DMS53 treated with DMSO at 0.1 percent for 48 hours (cell line): Measurements from ENCODE around the gene RGS7.
"Not testable (repeated sequence)": the region's sequence is repeated elsewhere in the genome, so short reads cannot be mapped to it uniquely, and the experiment has no call there.

ENCODE experiments used
- DNase-seq: peaks from one replicate; lab custom pipeline; 2025; ENCODE audit not compliant: unreplicated experiment; lab: John Stamatoyannopoulos, UW

Gene RGS7

DNA sequence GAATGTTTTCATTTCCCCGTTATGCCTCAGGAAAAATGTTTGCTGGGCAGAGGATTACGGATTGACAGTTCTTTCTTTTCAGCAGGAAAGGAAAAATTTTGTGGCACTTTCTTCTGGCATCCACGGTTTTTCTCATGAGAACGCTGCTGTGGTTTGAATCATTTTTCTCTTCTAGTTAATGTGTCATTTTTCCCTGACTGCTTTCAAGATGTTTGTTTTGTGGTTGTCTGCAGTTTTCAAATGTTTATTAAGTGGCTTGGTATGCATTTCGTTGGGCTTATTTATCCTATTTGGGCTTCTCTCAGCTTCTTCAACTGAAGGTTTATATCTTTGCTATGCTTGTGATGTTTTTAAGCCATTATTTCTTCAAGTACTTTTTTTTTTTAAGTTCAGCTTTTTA is 359.0 kb downstream of the RGS7 start:
- DNase-seq, result no peak

DNA sequence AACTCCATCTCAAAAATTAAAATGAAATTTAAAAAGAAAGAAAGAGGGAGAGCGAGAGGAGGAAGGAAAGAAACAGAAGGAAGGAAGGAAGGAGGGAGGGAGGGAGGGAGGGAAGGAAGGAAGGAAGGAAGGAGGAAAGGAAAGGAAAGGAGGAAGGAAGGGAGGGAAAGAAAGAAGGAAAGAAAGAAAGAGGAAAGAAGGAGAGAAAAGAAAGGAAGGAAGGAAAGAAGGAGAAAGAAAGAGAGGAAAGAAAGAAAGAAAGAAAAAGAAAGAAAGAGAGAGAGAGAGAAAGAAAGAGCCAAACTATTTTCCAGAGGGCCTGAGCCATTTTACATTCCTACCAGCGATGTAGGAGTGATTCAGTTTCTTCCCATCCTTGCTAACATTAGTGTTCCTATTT is 364.0 kb downstream of the RGS7 start:
- DNase-seq, result no peak

DNA sequence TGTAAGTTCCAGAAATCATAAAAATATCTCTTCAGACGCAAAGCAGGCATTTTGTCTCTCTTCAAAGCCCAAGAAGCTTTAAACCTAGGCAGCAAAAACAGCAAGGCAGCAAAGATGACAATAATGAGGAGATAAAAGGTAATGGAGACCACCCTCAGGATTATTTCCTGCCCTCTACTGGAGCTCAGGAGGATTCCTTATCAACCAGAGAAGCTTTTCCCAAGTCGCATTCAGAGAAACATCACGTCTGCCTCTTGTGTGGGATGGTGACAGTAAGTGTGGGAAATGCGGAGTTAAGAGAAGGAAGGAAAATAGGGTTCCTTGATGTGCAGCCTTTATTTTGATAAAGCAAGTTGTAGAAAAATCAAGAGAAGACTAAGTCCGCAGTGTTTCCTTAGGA is 365.8 kb downstream of the RGS7 start:
- DNase-seq, result no peak

DNA sequence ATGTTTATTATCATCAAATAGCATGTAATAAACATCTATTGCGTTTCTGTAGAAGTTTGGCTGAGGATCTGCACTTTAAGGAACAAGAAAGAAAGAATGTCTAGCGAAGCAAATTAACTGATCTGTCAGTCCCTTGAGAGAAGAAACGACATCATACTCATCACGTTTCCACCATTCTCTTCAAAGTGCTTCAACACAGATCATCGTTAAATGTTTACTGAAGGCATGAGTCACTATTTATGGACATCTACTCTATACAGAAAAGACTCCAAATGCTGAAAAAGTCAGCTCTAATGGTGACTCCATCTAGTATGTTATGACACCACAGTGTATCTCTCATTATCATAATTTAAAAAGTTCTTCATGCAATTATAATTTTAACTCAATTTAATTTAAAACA is 369.1 kb downstream of the RGS7 start:
- DNase-seq, result peak; percentile 93

DNA sequence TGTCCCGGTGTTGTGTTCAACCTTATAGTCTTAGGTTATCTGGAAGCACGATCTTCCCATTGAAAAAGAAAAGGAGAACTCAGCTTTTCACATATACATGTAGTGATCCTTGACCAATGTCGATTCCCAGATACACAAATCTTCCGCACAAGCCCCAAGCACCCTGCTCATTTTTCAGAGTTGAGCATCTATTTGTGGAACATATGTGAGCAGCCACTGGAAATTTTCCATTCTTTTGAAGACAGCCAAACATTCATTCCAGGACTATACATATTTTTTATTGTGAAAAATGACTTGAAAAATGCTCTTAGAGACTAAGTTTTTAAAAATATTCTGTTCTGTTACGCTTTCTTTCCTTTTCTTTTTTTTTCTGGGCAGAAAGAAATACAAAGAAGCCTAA is 371.9 kb downstream of the RGS7 start:
- no peak for DNase-seq

DNA sequence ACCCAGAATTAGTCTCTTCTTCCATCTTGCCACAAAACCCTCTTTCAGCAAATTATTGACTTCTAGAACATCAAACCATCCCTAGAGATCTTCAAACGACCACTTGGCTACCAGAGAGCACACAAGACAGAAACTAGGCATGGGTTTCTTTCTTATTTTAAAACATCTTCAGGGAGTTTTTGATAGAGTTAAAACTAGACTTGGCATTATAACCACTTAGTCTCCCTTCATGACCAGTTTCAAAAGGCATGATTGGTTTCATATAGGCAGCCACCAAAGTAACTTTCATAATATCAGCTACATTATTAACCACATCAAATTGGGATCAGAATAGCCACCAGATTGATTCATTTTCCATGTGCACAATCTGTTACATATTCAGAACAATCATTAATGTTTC is 376.7 kb downstream of the RGS7 start:
- DNase-seq, result no peak

DNA sequence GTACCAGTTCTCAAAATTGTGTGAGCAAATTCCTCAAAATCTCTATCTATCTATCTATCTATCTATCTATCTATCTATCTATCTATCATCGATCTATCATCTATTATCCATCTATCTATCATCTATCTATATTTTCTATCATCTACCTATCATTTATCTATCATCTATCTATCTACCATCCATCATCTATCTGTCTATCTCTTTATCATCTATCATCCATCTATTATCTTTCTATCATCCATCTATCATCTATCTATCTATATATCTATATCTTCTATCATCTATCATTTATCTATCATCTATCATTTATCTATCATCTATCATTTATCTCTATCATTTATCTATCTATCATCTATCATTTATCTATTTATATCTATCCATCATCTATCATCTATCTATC is 380.3 kb downstream of the RGS7 start:
- DNase-seq, result no peak

DNA sequence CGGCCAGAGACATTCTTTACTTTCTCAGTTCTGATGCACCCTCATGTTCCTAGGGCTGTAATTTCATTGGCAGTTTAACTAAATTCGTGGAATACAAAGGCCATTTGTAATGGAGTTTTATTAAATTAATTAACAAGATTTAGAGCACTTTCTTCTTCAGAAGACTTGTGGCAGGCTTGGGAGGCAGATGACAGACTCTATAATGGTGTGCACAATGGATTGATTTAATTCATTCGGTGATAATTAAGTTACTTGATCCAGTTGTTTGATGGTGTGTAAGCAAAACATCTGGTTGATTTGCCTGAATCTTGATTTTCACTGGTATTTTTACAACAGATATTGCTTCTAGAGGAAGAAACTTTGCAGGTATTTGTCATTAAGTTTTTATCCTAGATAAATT is 383.1 kb downstream of the RGS7 start:
- no peak for DNase-seq

DNA sequence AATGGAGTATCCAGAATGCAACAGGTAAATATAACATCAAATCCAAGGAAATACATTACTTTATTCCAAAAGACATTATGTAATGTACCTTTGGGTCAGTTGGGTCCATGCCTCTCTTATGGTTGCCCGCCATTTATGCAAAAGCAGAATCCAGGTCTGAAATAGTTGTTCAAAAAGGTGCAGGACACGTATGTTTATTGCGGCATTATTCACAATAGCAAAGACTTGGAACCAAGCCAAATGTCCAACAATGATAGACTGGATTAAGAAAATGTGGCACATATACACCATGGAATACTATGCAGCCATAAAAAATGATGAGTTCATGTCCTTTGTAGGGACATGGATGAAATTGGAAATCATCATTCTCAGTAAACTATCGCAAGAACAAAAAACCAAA is 384.9 kb downstream of the RGS7 start:
- not testable (repeated sequence) for DNase-seq

DNA sequence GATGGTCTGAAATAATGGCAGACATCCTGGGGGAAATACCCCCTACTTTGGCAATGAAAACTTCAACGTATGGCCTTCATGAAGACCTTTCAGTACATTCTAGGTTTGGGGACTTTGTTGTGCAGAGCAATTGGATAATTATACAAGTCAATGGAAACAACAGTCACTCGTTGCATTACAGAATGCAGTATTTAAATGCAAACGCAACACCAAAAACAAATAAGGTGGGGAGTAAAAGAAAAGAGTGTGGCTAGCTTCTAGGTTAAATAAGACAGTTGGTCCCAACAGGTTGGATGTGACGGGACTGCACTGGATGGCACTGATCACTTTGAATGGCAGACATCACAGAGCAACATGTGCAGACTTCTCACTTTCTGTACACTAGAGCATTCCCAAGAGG is 386.8 kb downstream of the RGS7 start:
- DNase-seq, result no peak

DNA sequence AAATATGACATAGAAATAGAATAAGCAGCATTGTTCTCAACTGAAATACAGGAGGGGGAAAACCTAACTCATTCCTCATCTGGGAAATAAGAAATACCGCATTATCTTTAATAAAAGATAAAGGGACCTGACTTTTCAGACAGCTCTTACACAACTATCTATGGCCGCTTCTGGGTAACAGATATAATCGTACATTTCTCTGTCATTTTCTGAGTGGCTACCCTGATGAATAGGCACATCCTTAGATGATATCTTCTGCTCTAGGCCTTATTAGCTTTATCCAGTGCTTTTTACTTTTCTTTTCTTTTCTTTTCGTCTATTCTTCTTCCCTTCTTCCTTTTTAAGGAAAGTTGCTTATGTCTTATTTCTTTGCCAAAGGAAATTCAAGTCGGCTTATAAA is 388.1 kb downstream of the RGS7 start:
- no peak for DNase-seq

DNA sequence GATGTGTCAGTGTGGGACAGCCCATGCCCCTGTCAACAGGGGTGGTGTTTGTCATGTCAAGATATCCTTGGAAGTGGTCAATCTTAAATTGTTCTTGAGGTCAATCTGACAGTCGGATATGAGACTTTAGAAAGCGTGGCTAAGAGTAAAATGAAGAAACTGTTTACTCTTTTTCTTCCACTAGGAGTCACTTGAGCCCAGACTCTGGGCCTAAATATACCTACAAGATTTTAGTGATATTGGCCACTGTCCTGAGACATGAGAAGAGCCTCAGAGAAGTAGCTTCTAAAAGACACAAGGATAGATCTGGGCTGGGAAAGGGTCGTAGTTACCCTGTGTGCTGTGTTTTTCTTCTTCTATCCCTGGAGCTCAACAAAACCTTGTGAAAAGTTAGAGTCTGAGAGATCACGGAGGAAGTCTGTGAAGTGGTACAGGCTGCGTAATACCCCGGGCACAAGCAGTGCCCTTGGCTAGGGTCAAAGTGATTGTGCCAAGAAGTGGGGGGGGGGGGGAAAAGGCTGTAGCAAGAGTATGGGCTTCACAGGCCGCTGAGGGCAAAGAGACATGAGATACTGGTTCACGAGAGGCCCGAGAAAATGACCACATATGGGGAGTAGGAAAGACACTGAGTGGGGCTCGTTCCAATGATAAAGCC is 389.8 kb downstream of the RGS7 start:
- no peak for DNase-seq

DNA sequence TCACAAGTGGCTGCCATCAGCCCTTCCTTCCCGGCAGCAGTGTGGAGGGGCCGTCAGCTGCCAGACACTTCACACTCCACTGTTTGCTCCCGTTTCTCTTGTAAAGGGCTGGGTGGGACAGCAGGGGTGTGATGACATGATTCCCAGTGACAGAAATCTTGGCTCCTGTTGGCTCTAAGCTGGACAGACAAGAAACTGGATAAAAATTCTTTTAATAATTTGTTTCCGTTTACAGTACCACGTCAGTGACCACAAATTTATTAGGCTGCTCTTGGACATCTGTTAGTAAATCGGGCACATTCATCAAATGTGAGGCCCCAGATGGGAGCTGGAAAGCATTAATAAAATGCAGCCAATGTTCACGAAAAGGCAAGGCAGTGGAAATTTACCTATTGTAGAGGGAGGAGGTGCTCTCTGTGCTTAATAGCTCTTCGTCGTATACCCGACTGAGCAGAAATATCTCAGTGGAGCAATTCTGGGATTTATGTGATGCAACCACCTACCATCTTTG is 391.4 kb downstream of the RGS7 start:
- DNase-seq, result no peak

DNA sequence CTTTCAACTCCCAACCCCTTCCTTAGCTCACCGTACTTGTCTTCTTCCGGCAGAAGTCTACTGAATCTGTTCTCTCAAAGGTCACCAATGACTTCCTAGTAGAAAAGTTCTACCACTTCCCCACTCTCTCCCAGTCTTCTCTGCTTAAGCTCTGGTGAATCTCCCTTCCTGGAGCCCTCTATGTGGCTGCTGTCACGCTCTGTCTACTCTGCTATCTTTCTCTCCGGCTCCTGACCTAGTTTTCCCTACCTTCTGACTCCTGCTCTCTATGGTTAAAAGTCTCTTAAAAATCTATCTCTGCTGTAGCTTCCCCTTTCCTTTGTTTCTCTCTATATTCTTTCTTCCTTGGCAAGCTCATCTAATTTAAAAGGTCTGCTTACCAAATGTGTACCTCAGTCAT is 394.9 kb downstream of the RGS7 start:
- no peak for DNase-seq

DNA sequence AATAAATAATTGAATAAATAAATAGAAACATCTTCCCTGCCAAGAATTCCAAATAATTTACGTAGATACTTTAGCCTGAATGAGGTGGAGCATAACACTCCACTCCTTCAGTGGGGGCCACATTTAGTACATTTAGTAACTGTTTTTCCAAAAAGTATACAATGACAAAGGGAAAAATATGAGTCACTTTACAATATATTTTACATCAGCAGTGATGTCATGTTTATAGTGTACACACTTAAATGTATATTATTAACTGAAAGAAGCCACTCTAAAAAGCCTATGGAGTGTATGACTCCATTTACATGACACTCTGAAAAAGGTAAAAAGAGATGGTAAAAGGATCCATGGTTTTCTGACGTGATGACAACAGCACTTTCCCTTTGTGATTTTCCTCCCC is 400.6 kb downstream of the RGS7 start:
- DNase-seq, result no peak

DNA sequence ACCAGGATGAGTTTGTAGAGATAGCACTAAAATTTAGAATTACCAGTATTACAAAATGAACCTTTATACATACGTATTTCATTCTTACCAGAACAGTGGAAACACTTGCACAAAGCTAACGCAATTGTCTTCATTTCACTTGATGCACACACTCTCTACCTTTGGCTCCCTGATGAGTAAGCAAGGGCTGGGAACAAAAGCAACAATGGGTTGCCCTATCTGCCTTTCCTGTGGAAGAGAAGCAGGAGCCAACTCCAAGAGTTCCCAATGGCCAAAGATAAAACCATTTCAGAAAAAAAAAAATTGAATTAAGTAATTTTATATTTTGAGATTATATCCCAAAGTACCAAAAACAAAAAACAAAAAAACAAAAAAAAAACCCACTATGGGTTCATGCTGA is 401.0 kb downstream of the RGS7 start:
- DNase-seq, result no peak

DNA sequence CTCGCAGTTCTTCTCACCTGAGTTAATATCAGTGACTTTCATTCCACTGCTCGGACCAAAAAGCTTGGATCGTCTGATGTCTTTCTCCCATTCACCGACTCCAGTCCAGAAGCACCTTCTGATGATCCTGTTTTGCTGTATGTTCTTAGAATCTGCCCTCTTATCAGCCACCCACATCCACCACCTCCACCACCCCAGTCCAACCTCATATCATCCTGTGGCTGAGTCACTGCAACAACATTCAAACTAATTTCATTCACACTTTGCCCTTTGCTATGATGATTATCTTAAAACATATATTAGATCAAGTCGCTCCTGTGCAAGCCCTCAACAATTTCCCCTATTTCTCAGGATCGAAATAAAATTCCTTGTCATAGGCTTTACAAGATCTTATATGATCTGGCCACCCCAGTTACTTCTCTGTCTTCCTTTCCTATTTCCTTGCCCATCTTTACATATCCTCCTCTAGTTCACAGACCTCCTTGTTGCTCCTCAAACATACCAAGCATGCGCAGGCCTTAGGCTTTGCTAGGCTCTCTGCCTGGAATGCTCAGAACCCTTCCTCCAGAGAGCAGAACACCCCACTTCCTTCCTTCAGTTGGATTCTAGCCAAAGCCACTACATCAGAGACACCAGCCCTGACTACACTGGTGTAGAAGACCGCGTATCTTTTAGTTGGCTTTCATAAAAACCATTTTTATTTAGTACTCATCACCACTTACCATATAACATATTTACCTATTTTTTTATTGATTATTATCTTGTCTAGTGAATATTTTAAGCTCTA is 409.4 kb downstream of the RGS7 start:
- DNase-seq, result no peak

DNA sequence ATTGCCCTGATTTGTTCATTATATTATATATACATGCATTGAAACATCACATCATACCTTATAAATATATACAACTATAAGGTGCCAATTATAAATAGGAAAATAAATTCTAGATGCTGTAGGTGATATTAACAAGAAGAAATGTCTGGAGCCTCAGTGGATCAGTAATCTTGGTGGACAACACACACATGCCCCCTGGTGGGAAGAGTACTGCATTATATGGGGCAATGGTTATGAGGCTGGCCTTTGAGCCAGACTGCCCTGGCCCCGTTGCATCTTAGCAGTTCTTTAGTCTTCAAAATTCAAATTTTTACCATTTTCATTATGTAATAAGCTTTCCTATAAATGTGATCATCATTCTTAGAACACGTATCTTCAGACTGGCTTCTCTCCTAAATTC is 410.1 kb downstream of the RGS7 start:
- peak; percentile 21 for DNase-seq

DNA sequence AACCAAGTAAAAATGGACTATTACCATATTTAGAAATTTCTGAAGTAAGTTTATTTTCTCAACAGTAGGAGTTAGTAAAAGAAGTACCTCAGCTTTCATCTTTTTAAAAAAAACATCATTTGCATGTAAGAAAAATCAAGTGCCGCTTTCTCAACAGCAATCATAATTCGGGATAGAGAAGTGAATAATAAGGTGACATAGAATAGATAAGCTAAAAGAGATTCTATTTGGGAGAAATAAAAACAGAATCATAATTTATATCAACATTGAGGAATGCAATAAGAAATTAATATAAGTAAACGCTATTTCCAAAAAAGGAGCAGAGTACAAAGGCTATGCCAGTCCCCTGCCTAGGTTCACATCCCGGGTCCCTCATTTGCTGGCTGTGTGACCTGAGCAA is 414.1 kb downstream of the RGS7 start:
- DNase-seq, result no peak

DNA sequence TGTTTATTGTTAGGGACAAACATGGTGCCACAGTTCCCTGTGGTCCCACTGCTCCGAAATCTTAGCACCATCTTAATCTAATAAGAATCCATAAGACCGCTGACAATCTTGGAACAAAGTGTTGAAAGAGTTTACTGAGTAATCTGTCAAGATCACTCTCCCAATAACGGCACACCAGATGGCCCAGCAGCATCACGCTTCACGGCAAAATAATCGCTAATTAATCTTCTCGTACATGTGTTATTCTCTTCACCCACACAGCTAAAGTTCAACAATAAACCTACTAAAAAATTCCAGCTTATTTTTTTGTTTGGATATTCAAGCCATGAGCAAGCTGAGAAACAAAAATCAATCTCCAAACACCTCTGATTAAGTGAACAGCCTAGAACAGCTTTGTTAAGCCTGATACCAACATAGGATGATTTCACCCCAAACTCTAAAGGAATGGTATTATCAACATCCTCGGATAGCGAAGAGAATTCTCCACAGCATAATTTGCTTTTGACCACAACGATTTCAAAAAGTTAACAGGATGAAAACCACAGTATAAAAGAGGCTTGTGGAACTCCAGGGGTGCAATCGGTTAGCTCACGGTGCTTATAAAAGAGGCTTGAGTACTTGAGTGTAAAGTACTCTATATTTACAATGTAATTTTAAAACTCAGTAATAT is 415.2 kb downstream of the RGS7 start:
- DNase-seq, result no peak

DNA sequence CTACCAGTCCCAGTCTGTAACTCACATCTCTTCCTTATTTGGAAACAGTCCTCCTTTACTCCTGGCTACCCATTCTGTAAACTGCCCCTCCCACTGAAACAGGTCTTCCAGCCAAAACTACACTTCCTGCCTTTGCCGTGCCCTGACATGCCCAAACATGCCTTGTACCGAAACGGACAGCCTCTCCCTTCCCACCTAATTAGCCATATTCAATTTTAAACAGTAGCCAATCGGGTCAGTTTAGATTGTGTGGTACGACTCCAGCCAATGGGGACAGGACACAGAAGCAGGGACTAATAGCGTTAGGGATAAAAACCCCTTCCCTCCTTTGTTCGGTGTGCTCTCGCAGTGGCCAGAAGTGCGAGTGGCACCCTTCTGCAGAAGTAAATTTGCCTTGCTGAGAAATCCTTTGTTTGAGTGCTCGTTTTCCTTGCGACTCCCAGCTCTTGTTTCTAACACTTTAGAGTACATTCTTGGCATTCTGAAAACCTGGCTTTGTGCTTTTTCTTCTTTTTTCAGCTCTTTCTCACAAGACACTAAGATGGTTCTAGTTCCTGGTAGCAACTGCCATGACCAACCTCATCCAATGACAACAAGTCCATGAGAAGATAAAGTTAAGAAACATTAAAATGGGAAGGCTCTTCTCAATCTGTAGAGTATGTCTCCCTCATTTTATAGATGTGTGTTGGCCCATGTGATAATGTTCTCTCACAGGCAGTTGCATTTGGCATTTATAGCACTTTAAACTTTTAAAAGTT is 419.9 kb downstream of the RGS7 start:
- DNase-seq, result no peak
